ENCODE data around the gene SEMA3C.

SEMA3C gene

GRCh38 chr7:80816806-80817205 lies 102.0 kb downstream of the SEMA3C start:
- no peak overlapping the region for H3K4me3 ChIP-seq (ENCODE audit: low read length)
- DNase-seq (ENCODE audit: low read depth): no peak
- TF ChIP-seq CTCF (IDR thresholded peaks at IDR 0.05; ENCODE audit: insufficient read depth, low read depth, low read length, missing control alignments): no peak

- H3K4me3 ChIP-seq (ENCODE audit: low read length): no peak overlapping the region
- TF ChIP-seq CTCF (IDR thresholded peaks at IDR 0.05; ENCODE audit: insufficient read depth, low read depth, low read length, missing control alignments): no peak
- no peak for DNase-seq (ENCODE audit: low read depth)
These were observed 103.1 kb downstream of the SEMA3C start for GRCh38 chr7:80815733-80816132.

GRCh38 chr7:80809545-80809944 lies 109.3 kb downstream of the SEMA3C start:
- no peak overlapping the region for H3K4me3 ChIP-seq (ENCODE audit: low read length)
- DNase-seq (ENCODE audit: low read depth): no peak
- no peak for TF ChIP-seq CTCF (IDR thresholded peaks at IDR 0.05; ENCODE audit: insufficient read depth, low read depth, low read length, missing control alignments)

GRCh38 chr7:80807166-80807900 lies 111.5 kb downstream of the SEMA3C start:
- no peak for TF ChIP-seq CTCF (IDR thresholded peaks at IDR 0.05; ENCODE audit: insufficient read depth, low read depth, low read length, missing control alignments)
- DNase-seq (ENCODE audit: low read depth): no peak

GRCh38 chr7:80806663-80807062 lies 112.2 kb downstream of the SEMA3C start:
- no peak for DNase-seq (ENCODE audit: low read depth)
- no peak overlapping the region for H3K4me3 ChIP-seq (ENCODE audit: low read length)
- TF ChIP-seq CTCF (IDR thresholded peaks at IDR 0.05; ENCODE audit: insufficient read depth, low read depth, low read length, missing control alignments): no peak

More at GRCh38 chr7:80807166-80807900, 111.5 kb downstream of the SEMA3C start:
- no peak overlapping the region for H3K4me3 ChIP-seq (ENCODE audit: low read length)

GRCh38 chr7:80804589-80804988 lies 114.3 kb downstream of the SEMA3C start:
- no peak overlapping the region for H3K4me3 ChIP-seq (ENCODE audit: low read length)
- no peak for TF ChIP-seq CTCF (IDR thresholded peaks at IDR 0.05; ENCODE audit: insufficient read depth, low read depth, low read length, missing control alignments)
- no peak for DNase-seq (ENCODE audit: low read depth)

GRCh38 chr7:80802527-80802926 lies 116.3 kb downstream of the SEMA3C start:
- TF ChIP-seq CTCF (IDR thresholded peaks at IDR 0.05; ENCODE audit: insufficient read depth, low read depth, low read length, missing control alignments): no peak
- no peak for DNase-seq (ENCODE audit: low read depth)
- H3K4me3 ChIP-seq (ENCODE audit: low read length): no peak overlapping the region
